Breast epithelium (tissue), 4 donors: ENCODE measurements around the gene PHKG2. TPM values are rescaled to one million over a fixed set of nuclear protein-coding genes. Genes with fewer than 3 reads are reported as not detected.
A peak's percentile ranks its signal among the peaks of the same experiment; 100 is the strongest.

ENCODE experiments used
- DNase-seq, 2 donors: peaks; one replicate each; pipeline ENCODE4 v3.0.0-alpha.2; 2019; ENCODE audit warnings: low spot score in 2 of 2
- H3K27ac ChIP-seq, 2 donors: fragments of 200-600 bp; sonication (generic) in 1 of 2; one replicate each; pipeline ENCODE4 v1.5.1; 2016 to 2019; ENCODE audit warnings: mild to moderate bottlenecking in 1 of 2
- H3K27me3 ChIP-seq, 2 donors: fragments of 200-600 bp; sonication (generic) in 1 of 2; one replicate each; pipeline versions ENCODE4 v1.5.1 to v1.6.0; 2017 to 2019; ENCODE audit warnings: control low read depth in 1 of 2, mild to moderate bottlenecking in 1 of 2
- H3K36me3 ChIP-seq: fragments of 200-600 bp; one replicate; pipeline ENCODE4 v1.5.1; 2019
- H3K4me1 ChIP-seq, 2 donors: fragments of 200-600 bp; sonication (generic); one replicate each; pipeline ENCODE4 v1.5.1; 2016 to 2019; ENCODE audit warnings: control low read depth in 1 of 2
- H3K4me3 ChIP-seq, 3 donors: fragments of 200-600 bp; sonication (generic); 1 replicate in 2 of 3; 2 replicates in 1 of 3; pipeline ENCODE4 v1.5.1; 2016 to 2019; ENCODE audit warnings: mild to moderate bottlenecking in 3 of 3, moderate library complexity in 2 of 3
- H3K9me3 ChIP-seq, 2 donors: fragments of 200-600 bp; sonication (generic) in 1 of 2; one replicate each; pipeline ENCODE4 v1.5.1; 2016 to 2019; ENCODE audit warnings: control low read depth in 1 of 2
- POLR2A ChIP-seq: fragments of 450-650 bp; IDR thresholded peaks from one replicate; pipeline ENCODE4 v1.6.1; 2016; ENCODE audit warnings: antibody characterized with exemption, mild to moderate bottlenecking, moderate library complexity
- POLR2AphosphoS5 ChIP-seq, 3 donors: sonication (generic); formaldehyde crosslinking; IDR thresholded peaks; one replicate each; pipeline ENCODE4 v1.6.1; 2017; ENCODE audit warnings: antibody characterized with exemption in 3 of 3
- intact Hi-C: fragments of 100-400 bp; cut with DNase I; formaldehyde crosslinking; loops from one replicate; pipeline ENCODE4 v1.15.1; 2023; ENCODE audit warnings: low total_unique reads
- total RNA-seq, 3 donors: library from RNA; depleted of rRNA; stranded (reverse); fragments of >200 nt; gene quantifications; one replicate each; pipeline ENCODE4 v1.1.0, GENCODE V29; 2016
- TF ChIP-seq, protein P1 (sequence below), 3 donors: fragments of 450-650 bp; IDR thresholded peaks; one replicate each; pipeline ENCODE4 v1.5.1; 2016 to 2017; ENCODE audit warnings: antibody characterized with exemption in 3 of 3, mild to moderate bottlenecking in 3 of 3, moderate library complexity in 3 of 3

Gene PHKG2
- total RNA-seq, 3 donors from 2014 or later: 28.5 to 38.8 (median 35.7) TPM

DNA sequence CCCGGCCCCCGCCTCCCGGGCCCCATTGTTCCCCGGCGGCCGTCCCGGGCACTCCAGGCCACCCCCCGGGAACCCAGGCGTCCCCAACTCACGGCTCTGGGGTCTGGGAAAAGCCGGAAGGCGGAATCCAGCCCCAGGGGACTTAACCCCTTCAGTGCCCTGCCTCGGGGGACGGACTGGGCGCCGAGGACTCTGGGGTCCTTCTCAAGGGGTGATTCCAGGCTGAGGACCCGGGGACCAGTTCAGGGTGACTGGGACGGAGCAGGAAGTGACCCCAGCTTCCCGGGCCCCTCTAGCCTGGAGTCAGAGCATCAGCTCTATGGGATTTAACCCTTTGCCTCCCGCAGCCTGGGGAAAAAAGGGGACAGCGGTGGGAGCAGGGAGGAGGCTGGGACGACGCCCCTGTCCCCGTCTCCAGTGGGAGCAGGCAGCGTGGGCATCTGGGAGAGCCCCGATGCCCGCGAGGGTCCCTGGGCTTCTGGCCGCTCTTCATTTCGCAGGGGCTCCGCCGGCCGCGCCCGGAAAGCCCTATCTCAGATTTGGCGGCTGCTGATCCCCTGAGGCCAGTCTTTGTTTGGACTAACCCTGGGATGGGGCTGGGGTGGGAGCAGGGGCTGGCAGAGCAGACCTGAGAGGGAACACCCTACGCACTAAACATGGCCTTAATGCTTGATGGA, 38.8 kb downstream of the PHKG2 start, which contains the start of gene ZNF629:
Gene ZNF629, minus strand, starts transcription at position 270 of the 677 bp plus-strand sequence. CDS start 2,723 bp downstream, outside the sequence.
- H3K27ac ChIP-seq: peak within 1 kb of the TSS; percentile 91
- TF ChIP-seq, protein P1, sequence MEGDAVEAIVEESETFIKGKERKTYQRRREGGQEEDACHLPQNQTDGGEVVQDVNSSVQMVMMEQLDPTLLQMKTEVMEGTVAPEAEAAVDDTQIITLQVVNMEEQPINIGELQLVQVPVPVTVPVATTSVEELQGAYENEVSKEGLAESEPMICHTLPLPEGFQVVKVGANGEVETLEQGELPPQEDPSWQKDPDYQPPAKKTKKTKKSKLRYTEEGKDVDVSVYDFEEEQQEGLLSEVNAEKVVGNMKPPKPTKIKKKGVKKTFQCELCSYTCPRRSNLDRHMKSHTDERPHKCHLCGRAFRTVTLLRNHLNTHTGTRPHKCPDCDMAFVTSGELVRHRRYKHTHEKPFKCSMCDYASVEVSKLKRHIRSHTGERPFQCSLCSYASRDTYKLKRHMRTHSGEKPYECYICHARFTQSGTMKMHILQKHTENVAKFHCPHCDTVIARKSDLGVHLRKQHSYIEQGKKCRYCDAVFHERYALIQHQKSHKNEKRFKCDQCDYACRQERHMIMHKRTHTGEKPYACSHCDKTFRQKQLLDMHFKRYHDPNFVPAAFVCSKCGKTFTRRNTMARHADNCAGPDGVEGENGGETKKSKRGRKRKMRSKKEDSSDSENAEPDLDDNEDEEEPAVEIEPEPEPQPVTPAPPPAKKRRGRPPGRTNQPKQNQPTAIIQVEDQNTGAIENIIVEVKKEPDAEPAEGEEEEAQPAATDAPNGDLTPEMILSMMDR (IDR thresholded peaks at IDR 0.05): peak in 1 of 3 donors; percentile 25
- TF ChIP-seq POLR2AphosphoS5 (IDR thresholded peaks at IDR 0.05): peak in 1 of 3 donors; percentile 26
- no peak for TF ChIP-seq POLR2A
- peak; percentile 54 to 74 for DNase-seq
- intact Hi-C loops: no loop called here
- no peaks in the 10 kb centered on the region for H3K27me3 ChIP-seq
- H3K4me3 ChIP-seq: peak within 1 kb of the TSS; percentile 93 to 97 (median 96)
- H3K36me3 ChIP-seq: peaks cover 11% of the 10 kb centered on the region
- H3K9me3 ChIP-seq: no peaks in the 10 kb centered on the region
- H3K4me1 ChIP-seq: peaks cover 0 to 6% of the 10 kb centered on the region in 2 donors

DNA sequence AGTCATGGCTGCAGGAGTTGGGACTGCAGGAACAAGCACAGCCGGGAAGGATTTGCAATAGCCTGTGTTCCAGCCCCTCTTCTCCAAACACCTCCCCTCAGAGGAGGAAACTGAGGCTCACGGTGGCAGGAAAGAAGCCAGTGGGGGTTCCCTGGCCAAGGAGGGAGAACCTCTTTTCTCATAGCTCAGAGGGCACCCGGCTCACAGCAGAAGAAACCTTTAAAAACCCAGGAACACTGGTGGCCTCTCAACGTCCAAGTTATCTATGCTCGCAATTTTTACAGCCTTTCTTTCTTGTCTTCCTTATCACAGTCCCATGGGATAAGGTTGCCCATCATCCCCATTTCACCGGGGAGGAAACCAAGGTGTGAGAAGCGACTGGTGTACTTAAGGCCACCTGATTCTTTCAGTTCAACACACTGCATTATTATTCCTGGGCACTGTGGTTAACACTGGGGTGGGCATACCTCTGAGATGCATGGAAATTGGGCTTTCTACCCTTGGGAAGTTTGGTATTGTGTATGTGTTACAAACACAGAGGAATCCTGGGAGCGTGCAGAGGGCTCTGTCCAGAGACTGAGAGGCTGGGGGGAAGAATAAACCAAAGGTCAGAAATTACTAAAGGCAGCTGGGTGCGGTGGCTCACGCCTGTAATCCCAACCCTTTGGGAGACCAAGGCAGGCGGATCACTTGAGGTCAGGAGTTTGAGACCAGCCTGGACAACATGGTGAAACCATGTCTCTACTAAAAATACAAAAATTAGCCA, 39.6 kb downstream of the PHKG2 start:
- TF ChIP-seq, protein P1 (IDR thresholded peaks at IDR 0.05): no peak
- TF ChIP-seq POLR2AphosphoS5 (IDR thresholded peaks at IDR 0.05) (no peak), POLR2A (no peak)
- Histone ChIP-seq H3K4me1 (peaks cover 0 to 6% of the 10 kb centered on the region in 2 donors), H3K4me3 (peak overlapping the region; percentile 93 to 97 (median 96)), H3K9me3 (no peaks in the 10 kb centered on the region), H3K27ac (peak overlapping the region; percentile 91), H3K36me3 (peaks cover 10% of the 10 kb centered on the region), H3K27me3 (no peaks in the 10 kb centered on the region)
- intact Hi-C loops: no loop called here
- no peak for DNase-seq

DNA sequence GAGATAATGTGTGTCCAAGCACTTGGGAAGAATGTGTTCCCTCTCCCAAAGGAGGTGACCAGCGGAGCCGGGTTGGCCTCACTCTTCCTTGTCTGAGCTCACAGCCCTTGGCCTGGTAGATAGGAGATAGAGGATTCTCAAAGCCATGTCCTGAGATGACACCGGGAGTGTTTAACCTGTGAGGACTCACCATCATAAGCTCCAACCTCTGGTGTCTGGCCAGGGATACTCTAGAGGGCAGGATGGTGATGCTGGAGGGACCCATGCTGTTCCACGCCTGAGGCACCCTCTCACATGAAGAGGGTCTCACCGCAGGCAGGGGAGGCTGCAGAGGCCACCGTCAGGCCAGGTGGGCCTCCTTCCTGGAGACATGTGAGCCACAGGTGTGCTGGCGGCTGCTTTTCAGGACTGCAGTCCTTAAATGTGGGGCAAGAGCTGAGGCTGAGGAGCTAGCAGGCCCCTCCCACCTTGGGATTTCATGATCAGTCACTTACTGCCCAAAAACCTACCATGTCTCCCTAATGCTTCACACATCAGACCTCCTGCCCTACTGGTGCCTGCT, 45.4 kb downstream of the PHKG2 start:
- intact Hi-C loops: loop anchor here (5.0 kb wide), 1 partner anchor 1056 kb away; no protein-coding TSS in a partner anchor
- Histone ChIP-seq H3K27me3 (no peaks in the 10 kb centered on the region), H3K36me3 (no peaks in the 10 kb centered on the region), H3K9me3 (no peaks in the 10 kb centered on the region), H3K4me3 (no peak overlapping the region), H3K27ac (no peak overlapping the region), H3K4me1 (no peaks in the 10 kb centered on the region)
- TF ChIP-seq POLR2A: no peak
- TF ChIP-seq, protein P1 (IDR thresholded peaks at IDR 0.05): no peak
- no peak for TF ChIP-seq POLR2AphosphoS5 (IDR thresholded peaks at IDR 0.05)
- DNase-seq: no peak

DNA sequence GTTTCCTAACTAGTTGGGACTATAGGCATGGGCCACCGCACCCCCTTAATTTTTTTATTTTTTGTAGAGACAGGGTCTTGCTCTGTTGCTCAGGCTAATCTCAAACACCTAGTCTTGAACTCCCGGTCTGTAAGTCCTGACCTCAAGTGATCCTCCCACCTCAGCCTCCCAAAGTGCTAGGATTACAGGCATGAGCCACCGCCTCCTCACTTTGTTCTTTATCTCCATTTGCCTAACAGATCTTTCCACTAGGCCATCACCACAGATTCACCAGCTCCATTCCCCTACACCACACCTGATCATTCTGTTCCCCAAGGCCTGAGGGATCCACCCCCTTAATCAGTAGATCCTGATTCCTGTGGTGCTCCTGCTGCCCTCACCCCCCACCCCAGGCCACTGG, 46.4 kb downstream of the PHKG2 start:
- Histone ChIP-seq H3K27ac (no peak overlapping the region), H3K9me3 (no peaks in the 10 kb centered on the region), H3K36me3 (no peaks in the 10 kb centered on the region), H3K4me1 (no peaks in the 10 kb centered on the region), H3K4me3 (no peak overlapping the region), H3K27me3 (no peaks in the 10 kb centered on the region)
- intact Hi-C loops: loop anchor here (5.0 kb wide), 1 partner anchor 1057 kb away; no protein-coding TSS in a partner anchor
- DNase-seq: no peak
- TF ChIP-seq POLR2A (no peak), POLR2AphosphoS5 (IDR thresholded peaks at IDR 0.05) (no peak)
- TF ChIP-seq, protein P1 (IDR thresholded peaks at IDR 0.05): no peak
